GM19328 (cell line): ENCODE data around the gene SYNGR1.
A peak's percentile ranks its signal among the peaks of the same experiment; 100 is the strongest.
"Not testable (repeated sequence)": the region's sequence is repeated elsewhere in the genome, so short reads cannot be mapped to it uniquely, and the experiment has no call there.

ENCODE experiments used
- ATAC-seq: cut with Tn5 transposase; IDR thresholded peaks from one replicate; pipeline ENCODE4 v1.9.1; 2021; ENCODE audit warnings: mild to moderate bottlenecking, moderate library complexity; ENCODE audit not compliant: unreplicated experiment

The SYNGR1 gene

DNA sequence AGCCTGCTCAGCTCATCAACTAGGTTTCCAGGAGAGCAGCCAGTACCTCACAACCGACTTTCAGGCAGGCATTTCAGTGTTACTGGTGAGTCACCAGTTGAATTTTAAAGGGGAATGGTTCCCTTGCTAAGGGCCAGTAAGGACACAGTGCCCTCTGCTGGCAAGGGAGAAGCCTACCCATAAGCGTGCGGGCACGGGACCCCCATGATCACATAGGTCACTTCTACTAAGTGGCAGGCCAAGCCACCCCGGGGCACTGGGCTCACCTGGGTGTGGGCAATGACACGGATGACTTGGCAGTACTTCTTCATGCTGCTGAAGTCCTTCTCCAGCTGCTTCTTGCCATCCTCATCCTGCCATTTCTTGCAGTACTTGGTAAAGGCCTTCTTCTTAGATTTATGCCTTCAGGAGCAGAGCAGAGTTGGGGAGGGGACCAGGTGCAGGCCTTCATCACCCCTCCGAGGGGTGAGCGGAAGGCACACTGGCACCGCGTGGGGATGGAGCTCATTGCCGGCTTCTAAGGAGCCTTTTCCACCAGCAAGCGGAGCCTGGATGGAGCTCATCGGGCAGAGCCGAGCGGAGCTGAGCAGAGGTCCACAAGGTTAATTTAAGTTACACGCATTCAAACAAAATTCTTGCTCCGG is 33.2 kb upstream of the SYNGR1 start:
- no peak for ATAC-seq

- ATAC-seq = no peak
Observed at GRCh38 chr22:39317084-39317774, 32.6 kb upstream of the SYNGR1 start.

GRCh38 chr22:39317775-39318506 is 31.9 kb upstream of the SYNGR1 start:
- ATAC-seq = no peak

DNA sequence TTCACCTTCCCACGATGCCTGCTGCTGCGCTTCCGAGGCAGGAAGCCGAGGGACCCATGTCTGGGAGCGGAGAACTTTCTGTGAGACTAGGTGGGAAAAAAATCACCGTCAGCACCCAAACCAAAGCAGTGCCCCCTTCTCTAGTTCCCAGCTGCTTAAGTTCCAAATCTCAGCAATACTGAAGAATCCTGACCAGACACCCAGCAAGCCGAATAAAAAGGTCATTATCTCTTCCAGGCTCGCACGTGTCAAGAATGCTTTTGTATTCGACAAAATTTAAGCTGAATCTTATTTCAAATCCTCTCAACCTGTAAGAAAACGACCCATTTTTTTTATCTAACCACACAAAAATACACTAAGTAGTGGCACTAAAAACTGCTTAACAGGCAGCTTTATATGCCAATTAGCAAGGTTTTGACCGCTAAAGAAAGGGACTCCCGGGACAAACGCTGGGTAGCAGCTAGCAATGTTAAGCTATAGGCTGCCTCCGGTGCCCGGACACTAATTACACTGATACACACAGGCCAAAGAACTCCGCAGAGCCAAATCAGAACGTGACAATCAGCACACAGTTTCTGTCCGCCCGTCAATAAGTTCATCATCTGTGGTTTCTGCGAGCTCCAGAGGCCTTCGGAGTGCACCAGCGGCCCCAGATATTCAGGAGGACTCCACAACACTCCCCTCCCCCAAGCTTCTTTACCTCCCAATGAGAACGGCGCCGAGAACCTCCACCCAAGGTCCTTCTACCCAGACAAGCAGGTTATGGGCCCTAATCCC is 31.1 kb upstream of the SYNGR1 start:
- no peak for ATAC-seq

- ATAC-seq = peak; percentile 82
Observed at GRCh38 chr22:39319284-39320022, 30.3 kb upstream of the SYNGR1 start, which contains the start of gene RPL3. Gene RPL3 (minus strand): TSS chr22:39319623. CDS start chr22:39319597, 26 bp downstream.

- ATAC-seq = not testable (repeated sequence)
Observed at GRCh38 chr22:39320616-39321029, 29.2 kb upstream of the SYNGR1 start.

DNA sequence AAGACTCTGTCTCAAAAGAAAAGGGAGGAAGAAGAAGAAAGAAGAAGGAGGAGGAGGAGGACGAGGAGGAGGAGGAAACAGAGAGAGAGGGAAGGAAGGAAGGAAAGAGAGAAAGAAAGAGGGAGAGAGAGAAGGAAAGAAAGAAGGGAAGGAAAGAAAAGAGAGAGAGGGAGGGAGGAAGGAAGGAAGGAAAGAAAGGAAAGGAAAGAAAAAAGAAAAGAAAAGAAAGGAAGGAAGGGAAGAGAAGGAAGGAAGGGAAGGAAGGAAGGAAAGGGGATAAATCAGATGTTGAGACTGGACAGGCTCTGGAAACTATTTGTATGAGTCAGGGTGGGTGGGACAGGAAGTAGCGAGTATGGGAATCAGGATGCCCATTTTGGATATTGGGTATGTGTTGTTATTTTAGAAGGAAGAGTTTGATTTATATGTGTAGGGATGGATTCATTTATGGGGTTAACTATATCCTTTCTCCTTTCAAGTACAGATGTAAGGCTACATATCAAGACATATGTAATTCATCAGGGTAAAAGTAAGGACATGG is 24.3 kb upstream of the SYNGR1 start:
- no peak for ATAC-seq

DNA sequence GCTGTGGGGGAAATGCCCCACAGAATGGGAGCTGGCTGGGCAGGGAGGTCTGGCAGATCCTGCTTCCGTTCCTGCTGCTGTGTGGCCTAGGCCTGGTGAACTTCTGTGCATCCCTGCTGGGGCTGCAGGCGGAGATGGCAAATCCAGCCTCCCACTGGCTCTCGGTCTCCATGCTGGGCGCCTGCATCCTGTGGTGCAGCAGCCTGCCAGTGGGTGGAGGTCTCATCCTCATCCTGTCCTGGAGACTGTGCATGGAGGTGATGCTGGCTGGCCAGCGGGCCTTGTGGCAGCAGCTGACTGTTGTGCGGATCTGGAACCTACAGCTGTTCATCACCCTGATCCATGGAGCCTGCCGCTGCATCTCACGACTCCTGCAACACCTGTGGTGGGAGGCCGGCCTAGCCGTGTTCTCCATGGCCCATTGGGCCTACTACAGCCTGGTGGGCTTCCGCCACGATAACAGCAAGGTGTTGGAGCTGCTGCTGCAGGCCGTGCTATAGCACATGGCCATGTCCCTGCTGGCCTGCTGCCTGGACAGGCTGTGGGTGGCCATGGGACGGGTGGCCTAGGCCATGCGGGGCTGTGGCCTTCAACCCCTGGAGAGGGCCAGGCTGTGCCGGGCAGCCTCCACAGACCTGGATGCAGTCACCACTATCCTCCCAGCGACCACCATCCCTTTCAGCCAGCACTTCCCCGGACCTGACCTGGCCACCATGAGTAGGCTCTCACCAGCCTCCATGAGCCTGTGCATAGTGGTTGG is 21.6 kb upstream of the SYNGR1 start:
- ATAC-seq = no peak

GRCh38 chr22:39330553-39330952 is 19.2 kb upstream of the SYNGR1 start:
- not testable (repeated sequence) for ATAC-seq

DNA sequence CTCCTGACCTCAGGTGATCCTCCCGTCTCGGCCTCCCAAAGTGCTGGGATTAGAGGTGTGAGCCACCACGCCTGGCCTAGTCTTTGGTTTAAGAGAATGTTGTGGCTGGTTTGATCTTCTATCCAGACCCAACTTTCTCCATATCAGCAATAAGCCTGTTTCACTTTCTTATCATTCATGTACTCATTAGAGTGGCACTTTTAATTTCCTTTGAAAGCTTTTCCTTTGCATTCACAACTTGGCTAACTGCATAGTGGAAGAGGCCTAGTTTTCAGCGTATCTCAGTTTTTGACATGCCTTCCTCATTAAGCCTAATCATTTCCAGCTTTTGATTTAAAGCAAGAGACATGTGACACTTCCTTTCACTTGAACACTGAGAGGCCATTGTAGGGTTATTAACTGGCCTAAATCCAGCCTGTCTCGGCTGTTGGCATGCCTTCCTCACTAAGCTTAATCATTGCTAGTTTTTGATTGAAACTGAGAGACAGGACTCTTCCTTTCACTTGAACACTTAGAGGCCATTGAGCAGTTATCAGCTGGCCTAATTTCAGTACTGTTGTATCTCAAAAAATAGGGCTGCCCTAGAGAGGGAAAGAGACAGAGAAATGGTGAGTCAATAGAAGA is 17.2 kb upstream of the SYNGR1 start:
- ATAC-seq = no peak

DNA sequence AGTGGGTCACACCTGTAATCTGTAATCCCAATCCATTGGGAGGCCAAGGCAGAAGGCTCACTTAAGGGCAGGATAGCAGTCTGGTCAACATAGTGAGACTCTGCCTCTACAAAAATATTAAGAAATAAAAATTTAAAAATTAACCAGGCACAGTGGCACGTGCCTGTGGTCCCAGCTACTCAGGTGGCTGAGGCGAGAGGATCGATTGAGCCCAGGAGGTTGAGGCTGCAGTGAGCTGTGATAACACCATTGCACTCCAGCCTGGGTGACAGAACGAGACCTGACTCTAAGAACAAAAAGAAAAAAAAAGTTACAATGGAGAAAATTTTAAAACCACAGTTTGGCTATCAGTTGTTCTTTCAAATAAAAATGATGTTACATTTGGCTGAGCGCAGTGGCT is 13.4 kb upstream of the SYNGR1 start:
- ATAC-seq = no peak

DNA sequence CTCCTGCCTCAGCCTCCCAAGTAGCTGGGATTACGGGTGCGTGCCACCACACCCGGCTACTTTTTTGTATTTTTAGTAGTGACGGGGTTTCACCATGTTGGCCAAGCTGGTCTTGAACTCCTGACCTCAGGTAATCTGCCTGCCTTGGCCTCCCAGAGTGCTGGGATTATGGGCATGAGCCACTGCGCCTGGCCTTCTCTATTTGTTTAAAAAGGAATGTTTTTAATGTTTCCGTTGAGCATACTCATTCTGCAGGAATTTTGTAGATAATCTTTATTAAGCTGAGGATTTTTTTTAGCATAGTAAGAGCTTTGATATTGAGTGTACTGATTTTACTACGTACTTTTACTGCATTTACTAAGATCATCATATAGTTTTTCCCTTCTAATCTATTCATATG is 10.0 kb upstream of the SYNGR1 start:
- ATAC-seq = not testable (repeated sequence)

DNA sequence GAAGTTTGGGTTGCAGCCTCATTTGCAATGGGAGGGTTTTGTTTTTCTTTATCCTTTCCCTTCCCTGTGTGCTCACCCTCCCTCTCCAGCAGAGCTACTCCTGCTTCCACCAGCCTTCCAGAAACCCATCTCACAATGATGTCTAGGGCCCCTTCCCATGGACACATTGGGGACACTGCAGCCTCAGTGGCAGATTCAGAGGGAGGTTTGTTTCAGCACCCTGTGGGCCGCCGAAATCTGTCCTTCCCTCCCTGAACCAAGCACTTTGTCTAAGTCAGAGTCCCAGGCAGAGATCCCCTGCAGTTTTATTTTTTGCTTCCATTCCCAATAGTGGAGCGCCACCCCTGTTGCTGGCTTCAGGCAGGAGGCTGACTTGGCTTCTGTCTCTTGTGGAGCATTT is 8.6 kb upstream of the SYNGR1 start:
- no peak for ATAC-seq

GRCh38 chr22:39343259-39344045 is 6.3 kb upstream of the SYNGR1 start:
- no peak for ATAC-seq

DNA sequence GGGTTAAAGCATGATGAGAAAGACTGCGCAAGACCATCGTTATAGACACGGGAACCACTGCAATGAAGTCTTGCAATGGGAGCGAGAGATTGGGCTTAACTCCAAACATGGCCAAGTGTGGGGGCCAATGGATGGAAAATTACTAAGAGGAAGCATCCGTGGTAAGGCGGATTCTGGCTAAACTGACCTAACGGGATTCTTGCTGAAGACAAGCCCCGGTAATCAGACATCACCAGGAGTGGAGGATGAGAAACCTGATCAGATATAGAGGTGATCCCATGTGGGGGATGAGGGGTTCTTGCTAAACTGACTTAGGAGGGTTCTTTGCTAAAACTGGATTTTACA is 5.8 kb upstream of the SYNGR1 start:
- ATAC-seq = no peak

DNA sequence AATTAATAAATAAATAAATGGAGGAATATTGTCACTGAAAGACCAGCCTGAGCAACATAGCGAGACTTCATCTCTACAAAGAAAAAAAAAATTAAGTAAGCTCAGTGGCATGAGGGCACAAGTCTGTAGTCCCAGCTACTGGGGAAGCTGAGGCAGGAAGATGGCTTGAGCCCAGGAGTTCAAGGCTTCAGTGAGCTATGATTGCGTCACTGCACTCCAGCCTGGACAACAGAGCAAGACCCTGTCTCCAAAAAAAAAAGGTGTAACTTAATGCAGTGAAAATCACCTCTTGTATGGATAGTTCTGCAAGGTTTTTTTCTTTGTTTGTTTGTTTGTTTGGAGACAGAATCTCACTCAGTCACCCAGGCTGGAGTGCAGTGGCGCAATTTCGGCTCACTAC is 4.6 kb upstream of the SYNGR1 start:
- ATAC-seq = no peak

- no peak for ATAC-seq
Observed at GRCh38 chr22:39348909-39349505, 784 bp upstream of the SYNGR1 start.

- ATAC-seq = no peak
Observed at GRCh38 chr22:39349506-39349966, 255 bp upstream of the SYNGR1 start.
